ENCODE measurements around the gene TRIM65. TPM values are rescaled to one million over a fixed set of nuclear protein-coding genes. Genes with fewer than 3 reads are reported as not detected.
A peak's percentile ranks its signal among the peaks of the same experiment; 100 is the strongest.

TRIM65 gene
- total and polyA plus RNA-seq, 2 of the 13 experiments (the other 11 are each of a cell fraction or from before 2014, with no cell fraction given), result 10.3 to 22.4 TPM

- TF ChIP-seq DZIP1 (CRISPR knock-in tag; IDR thresholded peaks at IDR 0.05) (no peak; the same call in 1 of the 2 replicates), DBP (CRISPR knock-in tag; IDR thresholded peaks at IDR 0.05; ENCODE audit: not compliant biosample characterization) (peak; percentile 57), YEATS4 (CRISPR knock-in tag; IDR thresholded peaks at IDR 0.05; ENCODE audit: borderline replicate concordance) (peak; percentile 84), ZNF335 (CRISPR knock-in tag; IDR thresholded peaks at IDR 0.05) (no peak), HNRNPLL (IDR thresholded peaks at IDR 0.05; ENCODE audit: low read depth, low read length, poor library complexity, severe bottlenecking) (peak; percentile 98), IRX3 (CRISPR knock-in tag; IDR thresholded peaks at IDR 0.05; ENCODE audit: borderline replicate concordance, low read depth) (peak; percentile 91; the same call in 1 of the 2 replicates), ZNF790 (CRISPR knock-in tag; IDR thresholded peaks at IDR 0.05; ENCODE audit: borderline replicate concordance) (no peak; the same call in 1 of the 2 replicates), ZNF891 (CRISPR knock-in tag; IDR thresholded peaks at IDR 0.05) (no peak; the same call in 1 of the 2 replicates), MXI1 (IDR thresholded peaks at IDR 0.05; ENCODE audit: borderline replicate concordance, low read depth, low read length) (0 out of 3 replicates have a peak, but pooled peaks have one; percentile 54), RARA (CRISPR knock-in tag; IDR thresholded peaks at IDR 0.05) (0 out of 2 replicates have a peak, but pooled peaks have one; percentile 7), FOSL2 (CRISPR knock-in tag; IDR thresholded peaks at IDR 0.05) (no peak), MAX (IDR thresholded peaks at IDR 0.05) (peak; percentile 86), ZNF878 (CRISPR knock-in tag; IDR thresholded peaks at IDR 0.05) (no peak), ZKSCAN8 (CRISPR knock-in tag; IDR thresholded peaks at IDR 0.05; ENCODE audit: borderline replicate concordance) (no peak), SALL2 (CRISPR knock-in tag; IDR thresholded peaks at IDR 0.05) (peak; percentile 86), NCOA5 (CRISPR knock-in tag; IDR thresholded peaks at IDR 0.05) (peak; percentile 44; the same call in 1 of the 2 replicates), RNF2 (conservative IDR thresholded peaks at IDR 0.05; ENCODE audit: low read depth) (peak; percentile 62; the same call in 1 of the 2 replicates), ZNF280B (CRISPR knock-in tag; IDR thresholded peaks at IDR 0.05; ENCODE audit: borderline replicate concordance) (peak; percentile 12), ZNF326 (CRISPR knock-in tag; IDR thresholded peaks at IDR 0.05; ENCODE audit: borderline replicate concordance) (peak; percentile 67; the same call in 1 of the 2 replicates), CHCHD3 (CRISPR knock-in tag; IDR thresholded peaks at IDR 0.05) (peak; percentile 75; the same call in 1 of the 2 replicates), ZNF101 (CRISPR knock-in tag; IDR thresholded peaks at IDR 0.05; ENCODE audit: borderline replicate concordance, low read depth) (peak; percentile 93; the same call in 1 of the 2 replicates), UBTF (CRISPR knock-in tag; IDR thresholded peaks at IDR 0.05) (peak; percentile 97), ZBTB38 (CRISPR knock-in tag; IDR thresholded peaks at IDR 0.05) (peak; percentile 65)
Observed at GRCh38 chr17:75877752-75878173, 19.0 kb downstream of the TRIM65 start (continued).

All from HepG2 (cell line).